Bronchus fibroblast of lung (primary cell): ENCODE measurements around the gene SLC18A2. TPM values are rescaled to one million over a fixed set of nuclear protein-coding genes. Genes with fewer than 3 reads are reported as not detected.

Source experiments
- total RNA-seq: library from RNA; depleted of rRNA; stranded (reverse); fragments of >200 nt; gene quantifications from 2 replicates; pipeline ENCODE4 v1.2.3, GENCODE V29; 2015

Gene SLC18A2
- total RNA-seq = not detected in 2 replicates

DNA sequence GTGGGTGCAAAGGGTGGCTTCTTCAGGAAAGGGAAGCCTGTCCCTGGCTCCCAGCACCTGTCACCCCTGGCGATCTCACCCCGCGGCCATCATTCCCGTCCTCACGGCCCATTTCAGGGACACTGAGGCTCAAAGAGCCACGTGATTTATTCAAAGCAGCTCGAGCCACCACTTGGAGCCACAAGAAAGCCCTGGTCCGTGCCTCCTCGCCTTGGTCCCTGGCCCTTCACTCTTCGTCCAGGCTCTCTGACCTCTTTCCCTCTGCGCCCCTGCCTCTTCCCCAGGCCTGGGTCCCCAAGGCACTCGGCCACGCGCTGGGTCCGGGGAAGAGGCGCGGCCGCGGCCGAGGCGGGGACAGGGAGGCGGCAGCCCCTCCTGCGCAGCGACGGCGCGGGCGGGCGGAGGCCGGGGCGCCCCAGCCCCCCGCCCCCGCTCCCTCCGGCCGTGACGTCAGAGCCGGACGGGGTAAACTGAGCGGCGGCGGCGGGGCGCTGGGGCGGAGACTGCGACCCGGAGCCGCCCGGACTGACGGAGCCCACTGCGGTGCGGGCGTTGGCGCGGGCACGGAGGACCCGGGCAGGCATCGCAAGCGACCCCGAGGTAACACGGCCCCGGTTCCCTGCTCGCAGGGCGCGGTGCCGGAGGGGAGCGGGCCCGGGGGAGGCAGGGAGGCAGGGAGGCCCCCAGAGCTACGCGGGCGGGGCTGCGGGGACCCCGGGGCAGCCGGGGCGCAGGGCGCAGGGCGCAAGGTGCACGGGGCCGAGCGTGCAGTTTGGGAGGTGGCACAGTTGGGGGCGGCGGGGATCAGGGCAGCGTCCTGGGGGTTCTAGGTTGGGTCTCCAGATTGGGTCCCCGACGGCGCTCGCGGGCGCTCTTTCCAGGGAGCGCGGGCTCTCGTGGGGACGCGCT lies at the start of gene SLC18A2:
SLC18A2 (plus strand) TSS at position 494 of the 909 bp plus-strand sequence. CDS start 580 bp downstream, outside the sequence.

DNA sequence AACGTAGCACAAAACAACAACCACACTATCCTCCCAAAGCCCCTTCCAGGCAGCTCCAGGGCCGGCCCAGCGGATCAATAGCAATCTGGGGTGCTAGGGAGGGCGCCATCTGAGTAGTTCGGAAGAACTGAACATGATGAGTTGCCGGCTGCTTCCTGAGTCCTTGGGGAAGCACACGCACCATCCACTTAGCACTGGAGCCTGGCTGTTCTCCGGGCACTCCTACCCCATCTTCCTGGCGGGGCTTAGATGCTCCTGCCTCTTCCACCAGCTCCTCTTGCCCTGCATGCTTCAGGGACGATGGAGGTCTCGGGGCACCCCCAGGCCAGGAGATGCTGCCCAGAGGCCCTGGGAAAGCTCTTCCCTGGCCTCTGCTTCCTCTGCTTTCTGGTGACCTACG lies 43.7 kb upstream of the SLC18A2 start, which contains the start of gene KCNK18:
KCNK18 (plus strand) TSS at position 301 of the 400 bp plus-strand sequence; CDS start at position 301, 0 bp downstream.

Other genes starting within 250 kb of the SLC18A2 start
- 0.67 and 0.74 TPM in 2 replicates for gene SHTN1, start 235.9 kb upstream of the SLC18A2 start, total RNA-seq
- not detected in 2 replicates for gene VAX1, start 102.8 kb upstream of the SLC18A2 start, total RNA-seq
- gene KCNK18, start 43.6 kb upstream of the SLC18A2 start, total RNA-seq = not detected in 2 replicates
- 10.6 and 13.3 TPM in 2 replicates for gene PDZD8, start 134.3 kb downstream of the SLC18A2 start, total RNA-seq